ENCODE results near the gene ZNRF4.

- TF ChIP-seq, protein P1, sequence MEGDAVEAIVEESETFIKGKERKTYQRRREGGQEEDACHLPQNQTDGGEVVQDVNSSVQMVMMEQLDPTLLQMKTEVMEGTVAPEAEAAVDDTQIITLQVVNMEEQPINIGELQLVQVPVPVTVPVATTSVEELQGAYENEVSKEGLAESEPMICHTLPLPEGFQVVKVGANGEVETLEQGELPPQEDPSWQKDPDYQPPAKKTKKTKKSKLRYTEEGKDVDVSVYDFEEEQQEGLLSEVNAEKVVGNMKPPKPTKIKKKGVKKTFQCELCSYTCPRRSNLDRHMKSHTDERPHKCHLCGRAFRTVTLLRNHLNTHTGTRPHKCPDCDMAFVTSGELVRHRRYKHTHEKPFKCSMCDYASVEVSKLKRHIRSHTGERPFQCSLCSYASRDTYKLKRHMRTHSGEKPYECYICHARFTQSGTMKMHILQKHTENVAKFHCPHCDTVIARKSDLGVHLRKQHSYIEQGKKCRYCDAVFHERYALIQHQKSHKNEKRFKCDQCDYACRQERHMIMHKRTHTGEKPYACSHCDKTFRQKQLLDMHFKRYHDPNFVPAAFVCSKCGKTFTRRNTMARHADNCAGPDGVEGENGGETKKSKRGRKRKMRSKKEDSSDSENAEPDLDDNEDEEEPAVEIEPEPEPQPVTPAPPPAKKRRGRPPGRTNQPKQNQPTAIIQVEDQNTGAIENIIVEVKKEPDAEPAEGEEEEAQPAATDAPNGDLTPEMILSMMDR (IDR thresholded peaks at IDR 0.05): no peak
- TF ChIP-seq POLR2A (IDR thresholded peaks at IDR 0.05) (no peak), POLR2AphosphoS5 (IDR thresholded peaks at IDR 0.05; ENCODE audit: insufficient read depth in 1 of 2, low read depth in 1 of 2) (no peak)
These were observed 4.1 kb downstream of the ZNRF4 start for GRCh38 chr19:5459360-5459759.
